ENCODE data around the gene PCDHGA10.
A peak's percentile ranks its signal among the peaks of the same experiment; 100 is the strongest.
"Not testable (repeated sequence)": the region's sequence is repeated elsewhere in the genome, so short reads cannot be mapped to it uniquely, and the experiment has no call there.

Gene PCDHGA10

DNA sequence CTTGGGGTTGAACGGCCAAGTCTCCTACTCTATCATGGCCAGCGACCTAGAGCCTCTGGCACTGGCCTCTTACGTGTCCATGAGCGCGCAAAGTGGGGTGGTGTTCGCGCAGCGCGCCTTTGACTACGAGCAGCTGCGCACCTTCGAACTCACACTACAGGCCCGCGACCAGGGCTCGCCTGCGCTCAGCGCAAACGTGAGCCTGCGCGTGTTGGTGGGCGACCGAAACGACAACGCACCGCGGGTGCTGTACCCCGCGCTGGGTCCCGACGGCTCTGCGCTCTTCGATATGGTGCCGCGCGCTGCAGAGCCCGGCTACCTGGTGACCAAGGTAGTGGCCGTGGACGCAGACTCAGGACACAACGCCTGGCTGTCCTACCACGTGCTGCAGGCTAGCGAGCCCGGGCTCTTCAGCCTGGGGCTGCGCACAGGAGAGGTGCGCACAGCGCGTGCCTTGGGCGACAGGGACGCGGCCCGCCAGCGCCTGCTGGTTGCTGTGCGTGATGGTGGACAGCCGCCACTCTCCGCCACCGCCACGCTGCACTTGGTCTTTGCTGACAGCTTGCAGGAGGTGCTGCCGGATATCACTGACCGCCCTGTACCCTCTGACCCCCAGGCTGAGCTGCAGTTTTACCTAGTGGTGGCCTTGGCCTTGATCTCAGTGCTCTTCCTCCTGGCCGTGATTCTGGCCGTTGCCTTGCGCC is 13.1 kb upstream of the PCDHGA10 start:
- Histone ChIP-seq H3K9ac (ENCODE audit: low read length) (no peak overlapping the region), H3K27me3 (ENCODE audit: control insufficient read depth, insufficient read depth, low read length) (peaks cover 30% of the 10 kb centered on the region), H3K4me1 (ENCODE audit: control insufficient read depth, insufficient read depth, low read length) (no peaks in the 10 kb centered on the region), H3K36me3 (ENCODE audit: control insufficient read depth, insufficient read depth, low read length) (no peaks in the 10 kb centered on the region), H3K9me3 (ENCODE audit: control insufficient read depth, low read length) (peaks cover 39% of the 10 kb centered on the region), H3K4me3 (ENCODE audit: low read length) (no peak overlapping the region)

DNA sequence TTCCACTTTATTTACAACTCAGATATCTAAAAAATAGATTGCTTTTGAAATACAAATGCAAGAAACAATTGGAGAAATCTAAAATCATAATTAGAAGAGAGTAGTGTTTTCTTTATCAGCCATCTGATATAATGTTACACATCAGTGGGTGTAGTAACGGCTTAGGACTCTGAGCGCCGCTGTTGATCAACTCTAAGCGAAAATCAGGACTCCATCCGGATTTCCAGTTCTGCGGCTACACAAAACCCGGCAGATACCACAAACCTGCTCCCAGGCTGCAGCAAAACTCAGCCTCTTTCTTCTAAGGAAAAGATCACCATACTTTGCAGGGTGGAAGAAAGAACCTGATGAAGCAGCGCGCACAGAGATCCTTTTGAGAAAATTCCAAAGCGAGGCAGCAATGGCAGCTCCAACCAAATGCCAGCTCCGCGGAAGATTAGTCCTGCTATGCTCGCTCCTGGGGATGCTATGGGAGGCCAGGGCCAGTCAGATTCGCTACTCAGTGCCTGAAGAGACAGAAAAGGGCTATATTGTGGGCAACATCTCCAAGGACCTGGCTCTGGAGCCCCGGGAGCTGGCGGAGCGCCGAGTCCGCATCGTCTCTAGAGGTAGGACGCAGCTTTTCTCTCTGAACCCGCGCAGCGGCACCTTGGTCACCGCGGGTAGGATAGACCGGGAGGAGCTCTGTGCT is 10.1 kb upstream of the PCDHGA10 start, which contains the start of gene PCDHGA9:
Gene PCDHGA9, plus strand, starts transcription at position 226 of the 691 bp plus-strand sequence. Its CDS starts 175 bp downstream, at position 401.
- peaks cover 40% of the 10 kb centered on the region for H3K9me3 ChIP-seq (ENCODE audit: control insufficient read depth, low read length)
- H3K4me1 ChIP-seq (ENCODE audit: control insufficient read depth, insufficient read depth, low read length): no peaks in the 10 kb centered on the region
- no peaks in the 10 kb centered on the region for H3K36me3 ChIP-seq (ENCODE audit: control insufficient read depth, insufficient read depth, low read length)
- peaks cover 31% of the 10 kb centered on the region for H3K27me3 ChIP-seq (ENCODE audit: control insufficient read depth, insufficient read depth, low read length)
- H3K9ac ChIP-seq (ENCODE audit: low read length): no peak within 1 kb of the TSS
- H3K4me3 ChIP-seq (ENCODE audit: low read length): peak within 1 kb of the TSS; percentile 17

DNA sequence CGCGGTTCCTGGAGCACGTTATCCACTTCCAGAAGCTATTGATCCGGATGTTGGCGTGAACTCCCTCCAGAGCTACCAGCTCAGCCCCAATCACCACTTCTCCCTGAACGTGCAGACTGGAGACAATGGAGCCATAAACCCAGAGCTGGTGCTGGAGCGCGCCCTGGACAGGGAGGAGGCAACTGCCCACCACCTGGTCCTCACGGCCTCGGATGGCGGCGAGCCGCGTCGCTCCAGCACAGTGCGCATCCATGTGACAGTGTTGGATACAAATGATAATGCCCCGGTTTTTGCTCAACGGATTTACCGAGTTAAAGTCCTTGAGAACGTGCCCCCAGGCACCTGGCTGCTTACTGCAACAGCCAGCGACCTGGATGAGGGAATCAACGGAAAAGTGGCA is 9.4 kb upstream of the PCDHGA10 start:
- H3K36me3 ChIP-seq (ENCODE audit: control insufficient read depth, insufficient read depth, low read length): no peaks in the 10 kb centered on the region
- H3K27me3 ChIP-seq (ENCODE audit: control insufficient read depth, insufficient read depth, low read length): peaks cover 36% of the 10 kb centered on the region
- no peak overlapping the region for H3K4me3 ChIP-seq (ENCODE audit: low read length)
- no peaks in the 10 kb centered on the region for H3K4me1 ChIP-seq (ENCODE audit: control insufficient read depth, insufficient read depth, low read length)
- no peak overlapping the region for H3K9ac ChIP-seq (ENCODE audit: low read length)
- peaks cover 44% of the 10 kb centered on the region for H3K9me3 ChIP-seq (ENCODE audit: control insufficient read depth, low read length)

DNA sequence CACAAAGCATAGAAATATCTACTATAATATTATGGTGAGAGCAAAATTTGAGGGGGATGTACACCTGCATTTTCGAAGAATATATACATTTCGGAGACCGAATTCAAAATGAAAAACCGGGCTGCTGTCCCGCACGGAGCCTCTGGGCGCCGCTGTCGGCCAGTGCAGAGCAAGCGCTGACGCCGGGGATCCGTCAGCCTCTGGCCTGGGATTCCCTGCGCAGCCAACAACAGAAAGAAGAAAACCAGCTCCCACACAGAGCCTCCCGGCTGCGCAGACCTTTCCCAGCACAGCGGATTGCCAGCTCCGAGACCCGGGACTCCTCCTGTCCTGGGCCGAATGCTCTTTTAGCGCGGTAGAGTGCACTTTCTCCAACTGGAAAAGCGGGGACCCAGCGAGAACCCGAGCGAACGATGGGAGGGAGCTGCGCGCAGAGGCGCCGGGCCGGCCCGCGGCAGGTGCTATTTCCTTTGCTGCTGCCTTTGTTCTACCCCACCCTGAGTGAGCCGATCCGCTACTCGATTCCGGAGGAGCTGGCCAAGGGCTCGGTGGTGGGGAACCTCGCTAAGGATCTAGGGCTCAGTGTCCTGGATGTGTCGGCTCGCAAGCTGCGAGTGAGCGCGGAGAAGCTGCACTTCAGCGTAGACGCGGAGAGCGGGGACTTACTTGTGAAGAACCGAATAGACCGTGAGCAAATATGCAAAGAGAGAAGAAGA is 4.8 kb upstream of the PCDHGA10 start, which contains the start of gene PCDHGB6:
Gene PCDHGB6, plus strand, starts transcription at position 232 of the 716 bp plus-strand sequence. Its CDS starts 182 bp downstream, at position 414.
- Histone ChIP-seq H3K27me3 (ENCODE audit: control insufficient read depth, insufficient read depth, low read length) (peaks cover 31% of the 10 kb centered on the region), H3K9me3 (ENCODE audit: control insufficient read depth, low read length) (peaks cover 39% of the 10 kb centered on the region)
- H3K4me3 ChIP-seq (ENCODE audit: low read length); H3K9ac ChIP-seq (ENCODE audit: low read length); H3K4me1 ChIP-seq (ENCODE audit: control insufficient read depth, insufficient read depth, low read length); H3K36me3 ChIP-seq (ENCODE audit: control insufficient read depth, insufficient read depth, low read length): not testable (repeated sequence)

DNA sequence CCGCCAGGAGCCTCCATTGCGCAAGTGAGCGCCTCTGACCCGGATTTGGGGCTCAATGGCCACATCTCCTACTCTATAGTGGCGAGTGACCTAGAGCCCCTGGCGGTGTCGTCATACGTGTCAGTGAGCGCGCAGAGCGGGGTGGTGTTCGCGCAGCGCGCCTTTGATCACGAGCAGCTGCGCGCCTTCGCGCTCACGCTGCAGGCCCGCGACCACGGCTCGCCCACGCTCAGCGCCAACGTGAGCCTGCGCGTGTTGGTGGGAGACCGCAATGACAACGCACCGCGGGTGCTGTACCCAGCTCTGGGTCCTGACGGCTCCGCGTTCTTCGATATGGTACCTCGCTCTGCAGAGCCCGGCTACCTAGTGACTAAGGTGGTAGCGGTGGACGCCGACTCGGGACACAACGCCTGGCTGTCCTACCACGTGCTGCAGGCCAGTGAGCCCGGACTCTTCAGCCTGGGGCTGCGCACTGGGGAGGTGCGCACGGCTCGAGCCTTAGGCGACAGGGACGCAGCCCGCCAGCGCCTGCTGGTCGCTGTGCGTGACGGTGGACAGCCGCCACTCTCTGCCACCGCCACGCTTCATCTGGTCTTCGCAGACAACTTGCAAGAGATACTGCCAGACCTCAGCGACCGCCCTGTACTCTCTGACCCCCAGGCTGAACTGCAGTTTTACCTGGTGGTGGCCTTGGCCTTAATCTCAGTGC is 3.0 kb upstream of the PCDHGA10 start:
- H3K4me3 ChIP-seq (ENCODE audit: low read length): no peak overlapping the region
- H3K9me3 ChIP-seq (ENCODE audit: control insufficient read depth, low read length): peaks cover 43% of the 10 kb centered on the region
- no peak overlapping the region for H3K9ac ChIP-seq (ENCODE audit: low read length)
- no peaks in the 10 kb centered on the region for H3K36me3 ChIP-seq (ENCODE audit: control insufficient read depth, insufficient read depth, low read length)
- no peaks in the 10 kb centered on the region for H3K4me1 ChIP-seq (ENCODE audit: control insufficient read depth, insufficient read depth, low read length)
- peaks cover 23% of the 10 kb centered on the region for H3K27me3 ChIP-seq (ENCODE audit: control insufficient read depth, insufficient read depth, low read length)

DNA sequence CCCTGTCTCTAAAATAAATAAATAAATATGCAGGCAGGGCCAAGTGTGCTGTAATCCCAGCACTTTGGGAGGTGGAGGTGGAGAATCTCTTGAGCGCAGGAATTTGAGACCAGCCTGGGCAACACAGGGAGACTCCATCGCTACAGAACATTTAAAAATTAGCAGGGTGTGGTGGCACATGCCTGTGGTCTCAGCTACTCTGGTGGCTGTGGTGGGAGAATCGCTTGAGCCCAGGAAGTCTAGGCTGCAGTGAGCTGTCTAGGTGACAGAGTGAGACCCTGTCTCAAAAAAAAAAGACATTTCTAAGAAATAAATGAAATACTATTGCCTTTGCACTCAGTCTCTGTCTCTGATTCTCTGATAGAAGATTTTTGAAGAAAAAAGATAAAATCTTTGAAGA is 1.2 kb upstream of the PCDHGA10 start:
- no peaks in the 10 kb centered on the region for H3K36me3 ChIP-seq (ENCODE audit: control insufficient read depth, insufficient read depth, low read length)
- no peaks in the 10 kb centered on the region for H3K4me1 ChIP-seq (ENCODE audit: control insufficient read depth, insufficient read depth, low read length)
- H3K9me3 ChIP-seq (ENCODE audit: control insufficient read depth, low read length): peaks cover 44% of the 10 kb centered on the region
- no peak overlapping the region for H3K4me3 ChIP-seq (ENCODE audit: low read length)
- H3K9ac ChIP-seq (ENCODE audit: low read length): no peak overlapping the region
- peaks cover 23% of the 10 kb centered on the region for H3K27me3 ChIP-seq (ENCODE audit: control insufficient read depth, insufficient read depth, low read length)

DNA sequence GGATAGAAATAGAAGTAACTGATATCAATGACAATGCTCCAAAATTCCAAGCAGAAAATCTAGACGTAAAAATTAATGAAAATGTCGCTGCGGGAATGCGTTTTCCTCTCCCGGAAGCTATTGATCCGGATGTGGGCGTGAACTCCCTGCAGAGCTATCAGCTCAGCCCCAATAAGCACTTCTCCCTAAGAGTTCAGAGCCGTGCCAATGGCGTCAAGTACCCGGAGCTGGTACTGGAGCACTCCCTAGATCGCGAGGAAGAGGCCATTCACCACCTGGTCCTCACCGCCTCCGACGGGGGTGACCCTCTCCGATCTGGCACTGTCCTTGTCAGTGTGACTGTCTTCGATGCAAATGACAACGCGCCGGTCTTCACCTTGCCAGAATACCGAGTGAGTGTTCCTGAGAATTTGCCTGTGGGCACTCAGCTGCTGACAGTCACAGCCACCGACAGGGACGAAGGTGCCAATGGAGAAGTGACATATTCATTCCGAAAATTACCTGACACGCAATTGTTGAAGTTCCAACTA is 818 bp downstream of the PCDHGA10 start:
- Histone ChIP-seq H3K27me3 (ENCODE audit: control insufficient read depth, insufficient read depth, low read length) (peaks cover 17% of the 10 kb centered on the region), H3K9me3 (ENCODE audit: control insufficient read depth, low read length) (peaks cover 41% of the 10 kb centered on the region), H3K36me3 (ENCODE audit: control insufficient read depth, insufficient read depth, low read length) (no peaks in the 10 kb centered on the region), H3K4me3 (ENCODE audit: low read length) (peak overlapping the region; percentile 54), H3K9ac (ENCODE audit: low read length) (peak overlapping the region; percentile 56), H3K4me1 (ENCODE audit: control insufficient read depth, insufficient read depth, low read length) (no peaks in the 10 kb centered on the region)

DNA sequence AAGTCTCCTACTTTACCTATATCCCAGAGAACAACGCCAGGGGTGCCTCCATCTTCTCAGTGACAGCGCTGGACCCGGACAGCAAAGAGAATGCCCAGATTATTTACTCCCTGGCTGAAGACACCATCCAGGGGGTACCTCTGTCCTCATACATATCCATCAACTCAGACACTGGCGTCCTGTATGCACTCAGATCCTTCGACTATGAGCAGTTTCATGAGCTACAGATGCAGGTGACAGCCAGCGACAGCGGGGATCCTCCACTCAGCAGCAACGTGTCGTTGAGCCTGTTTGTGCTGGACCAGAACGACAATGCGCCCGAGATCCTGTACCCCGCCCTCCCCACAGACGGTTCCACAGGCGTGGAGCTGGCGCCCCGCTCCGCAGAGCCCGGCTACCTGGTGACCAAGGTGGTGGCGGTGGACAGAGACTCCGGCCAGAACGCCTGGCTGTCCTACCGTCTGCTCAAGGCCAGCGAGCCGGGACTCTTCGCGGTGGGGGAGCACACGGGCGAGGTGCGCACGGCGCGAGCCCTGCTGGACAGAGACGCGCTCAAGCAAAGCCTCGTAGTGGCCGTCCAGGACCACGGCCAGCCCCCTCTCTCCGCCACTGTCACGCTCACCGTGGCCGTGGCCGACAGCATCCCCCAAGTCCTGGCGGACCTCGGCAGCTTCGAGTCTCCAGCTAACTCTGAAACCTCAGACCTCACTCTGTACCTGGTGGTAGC is 1.9 kb downstream of the PCDHGA10 start:
- H3K4me1 ChIP-seq (ENCODE audit: control insufficient read depth, insufficient read depth, low read length); H3K36me3 ChIP-seq (ENCODE audit: control insufficient read depth, insufficient read depth, low read length); H3K4me3 ChIP-seq (ENCODE audit: low read length); H3K9ac ChIP-seq (ENCODE audit: low read length): not testable (repeated sequence)
- Histone ChIP-seq H3K9me3 (ENCODE audit: control insufficient read depth, low read length) (peaks cover 42% of the 10 kb centered on the region), H3K27me3 (ENCODE audit: control insufficient read depth, insufficient read depth, low read length) (peaks cover 12% of the 10 kb centered on the region)

DNA sequence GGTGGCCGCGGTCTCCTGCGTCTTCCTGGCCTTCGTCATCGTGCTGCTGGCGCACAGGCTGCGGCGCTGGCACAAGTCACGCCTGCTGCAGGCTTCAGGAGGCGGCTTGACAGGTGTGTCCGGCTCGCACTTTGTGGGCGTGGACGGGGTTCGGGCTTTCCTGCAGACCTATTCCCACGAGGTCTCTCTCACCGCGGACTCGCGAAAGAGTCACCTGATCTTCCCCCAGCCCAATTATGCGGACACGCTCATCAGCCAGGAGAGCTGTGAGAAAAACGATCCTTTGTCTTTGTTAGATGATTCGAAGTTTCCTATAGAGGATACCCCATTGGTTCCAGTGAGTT is 2.5 kb downstream of the PCDHGA10 start:
- not testable (repeated sequence) for H3K4me3 ChIP-seq (ENCODE audit: low read length)

DNA sequence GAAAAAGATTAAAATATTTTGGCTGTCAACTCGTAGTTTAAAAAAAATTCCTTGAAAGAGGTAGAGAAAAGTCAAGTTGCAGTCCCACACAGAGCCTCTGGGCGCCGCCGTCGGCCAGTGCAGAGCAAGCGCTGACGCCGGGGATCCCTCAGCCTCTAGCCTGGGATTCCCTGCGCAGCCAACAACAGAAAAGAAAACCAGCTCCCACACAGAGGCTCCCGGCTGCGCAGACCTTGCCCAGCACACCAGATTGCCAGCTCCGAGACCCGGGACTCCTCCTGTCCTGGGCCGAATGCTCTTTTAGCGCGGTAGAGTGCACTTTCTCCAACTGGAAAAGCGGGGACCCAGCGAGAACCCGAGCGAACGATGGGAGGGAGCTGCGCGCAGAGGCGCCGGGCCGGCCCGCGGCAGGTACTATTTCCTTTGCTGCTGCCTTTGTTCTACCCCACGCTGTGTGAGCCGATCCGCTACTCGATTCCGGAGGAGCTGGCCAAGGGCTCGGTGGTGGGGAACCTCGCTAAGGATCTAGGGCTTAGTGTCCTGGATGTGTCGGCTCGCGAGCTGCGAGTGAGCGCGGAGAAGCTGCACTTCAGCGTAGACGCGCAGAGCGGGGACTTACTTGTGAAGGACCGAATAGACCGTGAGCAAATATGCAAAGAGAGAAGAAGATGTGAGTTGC is 4.8 kb downstream of the PCDHGA10 start, which contains the start of gene PCDHGB7:
Gene PCDHGB7, plus strand, starts transcription at position 184 of the 679 bp plus-strand sequence. Its CDS starts 183 bp downstream, at position 367.
- H3K36me3 ChIP-seq (ENCODE audit: control insufficient read depth, insufficient read depth, low read length): not testable (repeated sequence)

More for the DNA sequence above, 2.5 kb downstream of the PCDHGA10 start:
- not testable (repeated sequence) for H3K27me3 ChIP-seq (ENCODE audit: control insufficient read depth, insufficient read depth, low read length); H3K36me3 ChIP-seq (ENCODE audit: control insufficient read depth, insufficient read depth, low read length); H3K9ac ChIP-seq (ENCODE audit: low read length); H3K4me1 ChIP-seq (ENCODE audit: control insufficient read depth, insufficient read depth, low read length)
- H3K9me3 ChIP-seq (ENCODE audit: control insufficient read depth, low read length): peaks cover 41% of the 10 kb centered on the region

More for the DNA sequence above, 4.8 kb downstream of the PCDHGA10 start, which contains the start of gene PCDHGB7:
- Histone ChIP-seq H3K27me3 (ENCODE audit: control insufficient read depth, insufficient read depth, low read length) (peaks cover 11% of the 10 kb centered on the region), H3K4me3 (ENCODE audit: low read length) (peak within 1 kb of the TSS; percentile 10), H3K9me3 (ENCODE audit: control insufficient read depth, low read length) (peaks cover 61% of the 10 kb centered on the region)
- H3K4me1 ChIP-seq (ENCODE audit: control insufficient read depth, insufficient read depth, low read length); H3K9ac ChIP-seq (ENCODE audit: low read length): not testable (repeated sequence)
